NB4 (cell line): ENCODE measurements around the gene P2RY11.

Source experiments
- MYC ChIP-seq: IDR thresholded peaks from 2 replicates; pipeline ENCODE4 v1.6.1; 2011; ENCODE audit warnings: low read depth, low read length
- POLR2A ChIP-seq: IDR thresholded peaks from 2 replicates; pipeline ENCODE4 v1.6.1; 2011; ENCODE audit warnings: mild to moderate bottlenecking; ENCODE audit not compliant: insufficient read length; ENCODE audit errors: extremely low read depth
- TF ChIP-seq, protein P1 (sequence below): IDR thresholded peaks from one replicate; pipeline ENCODE4 v1.5.1; 2012; ENCODE audit warnings: low read depth, low read length
- TF ChIP-seq, protein P2 (sequence below): IDR thresholded peaks from 2 replicates; pipeline ENCODE4 v1.6.1; 2011; ENCODE audit warnings: low read depth, low read length

DNA sequence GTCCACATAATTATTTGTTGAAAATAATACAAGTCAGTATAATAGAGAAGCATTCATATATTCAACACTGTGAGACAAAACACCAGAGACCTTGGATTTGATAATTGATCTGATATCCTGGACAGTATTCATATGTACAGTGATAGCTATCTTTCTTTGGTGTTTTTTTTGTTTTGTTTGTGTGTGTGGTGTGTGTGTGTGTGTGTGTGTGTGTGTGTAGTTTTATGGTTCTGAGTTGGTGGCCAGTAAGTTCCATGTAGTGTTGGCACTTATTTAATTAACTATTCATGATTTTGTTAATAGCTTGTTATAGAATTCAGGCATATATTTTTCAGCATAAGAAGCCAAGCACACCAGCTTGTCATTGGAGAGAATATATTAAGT lies 7.4 kb upstream of the P2RY11 start:
- TF ChIP-seq, protein P1, sequence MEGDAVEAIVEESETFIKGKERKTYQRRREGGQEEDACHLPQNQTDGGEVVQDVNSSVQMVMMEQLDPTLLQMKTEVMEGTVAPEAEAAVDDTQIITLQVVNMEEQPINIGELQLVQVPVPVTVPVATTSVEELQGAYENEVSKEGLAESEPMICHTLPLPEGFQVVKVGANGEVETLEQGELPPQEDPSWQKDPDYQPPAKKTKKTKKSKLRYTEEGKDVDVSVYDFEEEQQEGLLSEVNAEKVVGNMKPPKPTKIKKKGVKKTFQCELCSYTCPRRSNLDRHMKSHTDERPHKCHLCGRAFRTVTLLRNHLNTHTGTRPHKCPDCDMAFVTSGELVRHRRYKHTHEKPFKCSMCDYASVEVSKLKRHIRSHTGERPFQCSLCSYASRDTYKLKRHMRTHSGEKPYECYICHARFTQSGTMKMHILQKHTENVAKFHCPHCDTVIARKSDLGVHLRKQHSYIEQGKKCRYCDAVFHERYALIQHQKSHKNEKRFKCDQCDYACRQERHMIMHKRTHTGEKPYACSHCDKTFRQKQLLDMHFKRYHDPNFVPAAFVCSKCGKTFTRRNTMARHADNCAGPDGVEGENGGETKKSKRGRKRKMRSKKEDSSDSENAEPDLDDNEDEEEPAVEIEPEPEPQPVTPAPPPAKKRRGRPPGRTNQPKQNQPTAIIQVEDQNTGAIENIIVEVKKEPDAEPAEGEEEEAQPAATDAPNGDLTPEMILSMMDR = no peak
- TF ChIP-seq POLR2A = no peak
- TF ChIP-seq, protein P2, sequence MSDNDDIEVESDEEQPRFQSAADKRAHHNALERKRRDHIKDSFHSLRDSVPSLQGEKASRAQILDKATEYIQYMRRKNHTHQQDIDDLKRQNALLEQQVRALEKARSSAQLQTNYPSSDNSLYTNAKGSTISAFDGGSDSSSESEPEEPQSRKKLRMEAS = no peak
- TF ChIP-seq MYC = no peak
